DOHH2 (cell line): ENCODE data around the gene RAMACL.

ENCODE experiments used
- CTCF ChIP-seq: fragments of 200-600 bp; sonication (generic); IDR thresholded peaks from one replicate; pipeline ENCODE4 v1.5.1; 2014; ENCODE audit warnings: antibody characterized with exemption, mild to moderate bottlenecking, low read depth, low read length; ENCODE audit not compliant: poor library complexity, severe bottlenecking
- EZH2phosphoT487 ChIP-seq: fragments of 200-600 bp; sonication (generic); IDR thresholded peaks from 2 replicates; pipeline ENCODE4 v1.6.1; 2017; ENCODE audit warnings: borderline replicate concordance, mild to moderate bottlenecking, antibody characterized with exemption, low read length, moderate library complexity, mixed read lengths

- no peak for TF ChIP-seq CTCF
- no peak for TF ChIP-seq EZH2phosphoT487
These were observed 44.5 kb downstream of the RAMACL start for GRCh38 chr6:166541876-166542579.
